NT2/D1 (cell line): ENCODE results near the gene PALLD.

Source experiments
- YY1 ChIP-seq: IDR thresholded peaks from 2 replicates; pipeline ENCODE4 v1.6.1; 2011; ENCODE audit not compliant: insufficient read length, insufficient read depth
- ZNF274 ChIP-seq: IDR thresholded peaks from 2 replicates; pipeline ENCODE4 v1.6.1; 2011; ENCODE audit warnings: mild to moderate bottlenecking, low read depth, low read length

GRCh38 chr4:168845897-168846296 lies 349.0 kb downstream of the PALLD start:
- TF ChIP-seq ZNF274 (no peak), YY1 (no peak)
